Osteocyte (in vitro differentiated cells): ENCODE data around the gene GALNT14. TPM values are rescaled to one million over a fixed set of nuclear protein-coding genes. Genes with fewer than 3 reads are reported as not detected.

Source experiments
- DNase-seq: peaks from one replicate; pipeline ENCODE4 v3.0.0; 2021; ENCODE audit warnings: mixed read lengths; ENCODE audit not compliant: unreplicated experiment; ENCODE audit errors: extremely low spot score
- H3K27ac Mint-ChIP-seq: one replicate; pipeline ENCODE4 v1.8.0; 2021; ENCODE audit warnings: mild to moderate bottlenecking, mixed read lengths; ENCODE audit not compliant: unreplicated experiment
- H3K27me3 Mint-ChIP-seq: one replicate; pipeline ENCODE4 v1.8.0; 2021; ENCODE audit warnings: mixed read lengths; ENCODE audit not compliant: unreplicated experiment
- H3K36me3 Mint-ChIP-seq: one replicate; pipeline ENCODE4 v1.8.0; 2021; ENCODE audit warnings: mixed read lengths; ENCODE audit not compliant: unreplicated experiment
- H3K4me1 Mint-ChIP-seq: one replicate; pipeline ENCODE4 v1.8.0; 2021; ENCODE audit warnings: mixed read lengths; ENCODE audit not compliant: unreplicated experiment
- H3K4me3 Mint-ChIP-seq: one replicate; pipeline ENCODE4 v1.8.0; 2021; ENCODE audit warnings: mild to moderate bottlenecking, moderate library complexity, mixed read lengths; ENCODE audit not compliant: unreplicated experiment
- H3K9me3 Mint-ChIP-seq: one replicate; pipeline ENCODE4 v1.8.0; 2021; ENCODE audit warnings: mixed read lengths; ENCODE audit not compliant: unreplicated experiment
- CTCF ChIP-seq: fragments of 200-600 bp; sonication (generic); IDR thresholded peaks from 2 replicates; pipeline ENCODE4 v1.5.0; 2021; ENCODE audit warnings: antibody characterized with exemption, mild to moderate bottlenecking, moderate library complexity
- total RNA-seq: library from RNA; stranded (reverse); gene quantifications from 2 replicates; pipeline ENCODE4 v1.2.1, GENCODE V29; 2021

The GALNT14 gene
- total RNA-seq, 1 donor from 2014 or later = 4.1 TPM

- DNase-seq = peak; percentile 60
- Mint-ChIP-seq H3K4me1 (peaks cover 4% of the 10 kb centered on the region), H3K4me3 (no peak overlapping the region), H3K36me3 (peaks cover 2% of the 10 kb centered on the region), H3K27me3 (peaks cover 65% of the 10 kb centered on the region), H3K9me3 (no peaks in the 10 kb centered on the region), H3K27ac (no peak overlapping the region)
- no peak for TF ChIP-seq CTCF
Observed at GRCh38 chr2:31136000-31136399, 2.2 kb downstream of the GALNT14 start.

DNA sequence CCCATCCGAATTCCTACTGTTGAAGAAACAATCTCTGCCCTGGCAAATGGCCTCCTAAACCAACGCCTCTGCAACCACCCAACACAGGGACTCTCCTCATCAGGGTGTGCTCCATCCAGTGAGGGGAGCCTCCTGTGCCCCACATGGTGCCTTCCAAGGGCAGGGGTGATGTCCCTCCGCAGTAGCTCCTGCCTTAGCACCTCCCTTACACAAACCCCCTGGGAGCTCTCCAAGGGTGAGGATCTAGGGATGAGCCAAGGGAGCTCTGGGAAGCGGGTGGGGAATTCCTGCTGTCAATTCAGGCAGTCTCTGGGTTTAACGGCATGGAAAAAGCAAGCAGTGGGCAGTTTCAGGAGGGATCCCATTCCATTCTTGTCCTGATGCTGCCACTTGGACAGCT lies 3.8 kb downstream of the GALNT14 start:
- no peaks in the 10 kb centered on the region for H3K9me3 Mint-ChIP-seq
- no peak for DNase-seq
- peaks cover 2% of the 10 kb centered on the region for H3K36me3 Mint-ChIP-seq
- H3K4me3 Mint-ChIP-seq = no peak overlapping the region
- H3K27me3 Mint-ChIP-seq = peaks cover 64% of the 10 kb centered on the region
- TF ChIP-seq CTCF = no peak
- H3K27ac Mint-ChIP-seq = no peak overlapping the region
- peaks cover 4% of the 10 kb centered on the region for H3K4me1 Mint-ChIP-seq

- TF ChIP-seq CTCF = no peak
- no peak for DNase-seq
- Mint-ChIP-seq H3K36me3 (peaks cover 2% of the 10 kb centered on the region), H3K27me3 (peaks cover 63% of the 10 kb centered on the region), H3K4me3 (no peak overlapping the region), H3K9me3 (no peaks in the 10 kb centered on the region), H3K4me1 (peaks cover 3% of the 10 kb centered on the region), H3K27ac (no peak overlapping the region)
Observed at GRCh38 chr2:31132786-31133185, 5.5 kb downstream of the GALNT14 start.

DNA sequence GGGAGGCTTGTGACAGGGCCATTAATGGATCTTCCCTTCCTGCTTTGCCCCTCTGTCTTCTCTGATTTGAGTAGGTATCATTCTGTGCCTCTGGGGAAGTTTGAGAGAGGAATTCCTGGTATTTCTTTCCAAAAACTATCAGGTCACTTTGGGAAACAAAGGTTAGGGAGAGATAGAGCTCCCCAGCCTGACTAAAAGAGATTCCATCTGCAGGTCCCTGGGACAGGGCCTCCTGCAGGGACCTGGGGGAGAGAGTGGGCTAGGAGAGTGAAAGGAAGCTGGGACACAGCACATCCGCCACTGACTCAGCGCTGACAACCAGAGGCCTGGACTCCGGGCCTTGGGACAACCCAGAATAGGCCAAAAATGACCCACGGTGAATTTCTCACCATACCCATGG lies 6.4 kb downstream of the GALNT14 start:
- H3K27ac Mint-ChIP-seq = no peak overlapping the region
- no peaks in the 10 kb centered on the region for H3K36me3 Mint-ChIP-seq
- no peak for TF ChIP-seq CTCF
- H3K4me1 Mint-ChIP-seq = no peaks in the 10 kb centered on the region
- peak; percentile 44 for DNase-seq
- peaks cover 59% of the 10 kb centered on the region for H3K27me3 Mint-ChIP-seq
- H3K4me3 Mint-ChIP-seq = no peak overlapping the region
- no peaks in the 10 kb centered on the region for H3K9me3 Mint-ChIP-seq

DNA sequence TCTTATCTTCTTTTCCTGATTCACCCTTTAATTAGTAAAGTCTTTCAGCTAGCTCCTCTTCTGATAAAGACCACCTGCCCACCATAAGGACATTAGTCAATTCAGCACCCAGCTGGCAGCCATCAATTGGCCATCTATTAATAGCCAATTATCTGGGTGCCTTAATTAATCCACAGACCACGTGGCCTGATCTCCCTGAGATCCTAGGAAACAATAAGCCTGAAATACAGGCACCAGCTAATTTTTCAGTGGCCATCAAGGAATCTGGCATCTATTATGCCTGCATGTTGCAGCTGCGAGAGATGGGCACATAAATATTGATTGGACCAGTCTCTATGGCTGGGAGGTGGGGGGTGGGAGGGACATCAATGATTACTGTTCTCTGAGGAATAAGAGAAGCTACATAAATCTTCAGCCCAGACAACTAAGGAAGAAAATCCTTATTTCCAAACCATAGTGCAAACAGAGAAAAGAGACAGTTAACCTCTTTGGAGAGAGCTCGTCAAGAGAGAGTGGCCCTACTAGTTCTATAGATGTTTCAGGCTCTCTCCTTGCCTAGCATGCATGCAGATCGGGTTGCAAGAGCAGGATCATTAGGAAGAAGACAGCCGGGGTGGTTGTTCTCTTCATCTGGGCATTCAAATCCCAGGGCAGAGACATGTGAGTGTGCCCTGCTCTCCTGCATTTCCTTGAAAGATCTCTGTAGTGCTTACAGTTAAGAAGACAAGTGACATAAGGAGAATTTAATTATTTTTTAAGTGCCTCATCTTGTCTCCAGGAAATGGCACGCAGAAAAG lies 8.7 kb downstream of the GALNT14 start:
- H3K9me3 Mint-ChIP-seq = no peaks in the 10 kb centered on the region
- peaks cover 4% of the 10 kb centered on the region for H3K4me1 Mint-ChIP-seq
- H3K27me3 Mint-ChIP-seq = peaks cover 36% of the 10 kb centered on the region
- no peak overlapping the region for H3K27ac Mint-ChIP-seq
- H3K36me3 Mint-ChIP-seq = no peaks in the 10 kb centered on the region
- no peak for TF ChIP-seq CTCF
- no peak for DNase-seq
- H3K4me3 Mint-ChIP-seq = no peak overlapping the region
